BJ (cell line): ENCODE measurements around the gene TMEM92. TPM values are rescaled to one million over a fixed set of nuclear protein-coding genes. Genes with fewer than 3 reads are reported as not detected.
A peak's percentile ranks its signal among the peaks of the same experiment; 100 is the strongest.

ENCODE experiments used
- CTCF ChIA-PET: fragments of 350-600 bp; formaldehyde crosslinking; extraction: SDS; loops from one replicate; lab custom pipeline; 2021; ENCODE audit warnings: antibody characterized with exemption, inconsistent platforms; lab: Yijun Ruan, JAX
- POLR2A ChIA-PET: fragments of 300-600 bp; sonication (Branson Sonifier 250); formaldehyde crosslinking; extraction: SDS; loops from one replicate; lab custom pipeline; 2021; ENCODE audit warnings: antibody characterized with exemption; lab: Charles Lee
- DNase-seq: peaks from one replicate; pipeline ENCODE4 v3.0.0-alpha.2; 2011; ENCODE audit warnings: low read depth
- H3K27me3 ChIP-seq: 2 replicates; pipeline ENCODE4 v1.6.0; 2011; ENCODE audit warnings: low read length; ENCODE audit not compliant: control insufficient read depth, insufficient read depth
- H3K36me3 ChIP-seq: 2 replicates; pipeline ENCODE4 v1.5.1; 2011; ENCODE audit warnings: low read length; ENCODE audit not compliant: control insufficient read depth, insufficient read depth
- H3K4me3 ChIP-seq: 2 replicates; pipeline ENCODE4 v1.5.1; 2011; ENCODE audit warnings: low read depth, mild to moderate bottlenecking, control low read depth, low read length
- polyA plus RNA-seq: library from polyadenylated mRNA; depleted of rRNA; stranded (reverse); fragments of >200 nt; gene quantifications from 2 replicates; pipeline ENCODE4 v1.2.3, GENCODE V29; 2011
- TF ChIP-seq, protein P1 (sequence below): IDR thresholded peaks from 2 replicates; pipeline ENCODE4 v1.5.1; 2011; ENCODE audit warnings: low read depth, mild to moderate bottlenecking, control low read depth, inconsistent platforms, low read length, moderate library complexity; ENCODE audit not compliant: insufficient read depth

Gene TMEM92
- polyA plus RNA-seq, 1 experiment = 0.67 TPM

DNA sequence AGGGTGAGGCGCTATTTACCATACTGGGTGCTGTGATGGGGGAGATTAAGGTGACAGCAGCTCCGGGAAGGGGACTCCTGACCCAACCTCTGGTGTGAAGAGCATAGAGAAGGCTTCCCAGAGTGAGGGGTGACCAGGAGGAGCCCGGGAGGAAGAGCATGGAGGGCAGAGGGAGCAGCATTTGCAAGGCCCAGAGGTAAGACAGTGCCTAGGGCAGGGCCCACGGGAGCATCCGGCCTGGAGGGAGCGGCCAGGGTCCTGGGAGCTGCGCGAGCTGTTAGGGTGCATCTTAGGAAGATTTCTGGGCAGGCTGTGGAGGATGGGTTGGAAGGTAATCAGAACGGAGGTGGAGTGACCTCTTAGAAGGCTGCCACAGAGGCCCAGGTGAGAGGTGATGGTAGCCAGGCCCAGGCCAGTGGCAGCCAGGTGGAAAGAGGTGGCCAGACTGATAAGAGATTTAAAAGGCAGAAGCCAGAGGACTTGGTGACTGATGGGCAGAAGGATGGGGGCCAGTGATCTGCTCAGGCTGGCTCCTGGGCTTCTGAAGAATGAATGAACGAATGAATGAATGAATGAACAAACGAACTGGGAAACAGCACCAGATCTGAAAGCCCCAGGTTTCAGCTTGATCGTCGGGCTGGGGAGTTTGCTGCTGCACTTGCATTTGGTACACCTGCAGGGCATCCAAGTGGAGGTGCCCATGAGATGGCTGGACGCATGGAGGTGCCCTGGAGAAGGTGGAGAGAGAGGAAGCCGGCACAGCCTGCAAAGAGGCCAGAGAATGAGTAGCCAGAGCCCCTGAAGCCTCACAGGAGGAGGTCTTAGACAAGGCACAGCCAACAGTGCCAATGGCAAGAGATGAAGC is 13.0 kb upstream of the TMEM92 start:
- H3K4me3 ChIP-seq = no peak overlapping the region
- DNase-seq = no peak
- POLR2A ChIA-PET = interaction anchor here (1.0 kb wide), 1 partner anchor 59 kb away, joined by 3 read pairs; no protein-coding TSS in a partner anchor
- TF ChIP-seq, protein P1, sequence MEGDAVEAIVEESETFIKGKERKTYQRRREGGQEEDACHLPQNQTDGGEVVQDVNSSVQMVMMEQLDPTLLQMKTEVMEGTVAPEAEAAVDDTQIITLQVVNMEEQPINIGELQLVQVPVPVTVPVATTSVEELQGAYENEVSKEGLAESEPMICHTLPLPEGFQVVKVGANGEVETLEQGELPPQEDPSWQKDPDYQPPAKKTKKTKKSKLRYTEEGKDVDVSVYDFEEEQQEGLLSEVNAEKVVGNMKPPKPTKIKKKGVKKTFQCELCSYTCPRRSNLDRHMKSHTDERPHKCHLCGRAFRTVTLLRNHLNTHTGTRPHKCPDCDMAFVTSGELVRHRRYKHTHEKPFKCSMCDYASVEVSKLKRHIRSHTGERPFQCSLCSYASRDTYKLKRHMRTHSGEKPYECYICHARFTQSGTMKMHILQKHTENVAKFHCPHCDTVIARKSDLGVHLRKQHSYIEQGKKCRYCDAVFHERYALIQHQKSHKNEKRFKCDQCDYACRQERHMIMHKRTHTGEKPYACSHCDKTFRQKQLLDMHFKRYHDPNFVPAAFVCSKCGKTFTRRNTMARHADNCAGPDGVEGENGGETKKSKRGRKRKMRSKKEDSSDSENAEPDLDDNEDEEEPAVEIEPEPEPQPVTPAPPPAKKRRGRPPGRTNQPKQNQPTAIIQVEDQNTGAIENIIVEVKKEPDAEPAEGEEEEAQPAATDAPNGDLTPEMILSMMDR = no peak
- no peaks in the 10 kb centered on the region for H3K36me3 ChIP-seq
- CTCF ChIA-PET = interaction anchor here (0.6 to 18.7 kb wide), 2 partner anchors 28 to 50 kb away, joined by 3 to 515 read pairs; partner anchors contain the start of gene COL1A1
- H3K27me3 ChIP-seq = no peaks in the 10 kb centered on the region

DNA sequence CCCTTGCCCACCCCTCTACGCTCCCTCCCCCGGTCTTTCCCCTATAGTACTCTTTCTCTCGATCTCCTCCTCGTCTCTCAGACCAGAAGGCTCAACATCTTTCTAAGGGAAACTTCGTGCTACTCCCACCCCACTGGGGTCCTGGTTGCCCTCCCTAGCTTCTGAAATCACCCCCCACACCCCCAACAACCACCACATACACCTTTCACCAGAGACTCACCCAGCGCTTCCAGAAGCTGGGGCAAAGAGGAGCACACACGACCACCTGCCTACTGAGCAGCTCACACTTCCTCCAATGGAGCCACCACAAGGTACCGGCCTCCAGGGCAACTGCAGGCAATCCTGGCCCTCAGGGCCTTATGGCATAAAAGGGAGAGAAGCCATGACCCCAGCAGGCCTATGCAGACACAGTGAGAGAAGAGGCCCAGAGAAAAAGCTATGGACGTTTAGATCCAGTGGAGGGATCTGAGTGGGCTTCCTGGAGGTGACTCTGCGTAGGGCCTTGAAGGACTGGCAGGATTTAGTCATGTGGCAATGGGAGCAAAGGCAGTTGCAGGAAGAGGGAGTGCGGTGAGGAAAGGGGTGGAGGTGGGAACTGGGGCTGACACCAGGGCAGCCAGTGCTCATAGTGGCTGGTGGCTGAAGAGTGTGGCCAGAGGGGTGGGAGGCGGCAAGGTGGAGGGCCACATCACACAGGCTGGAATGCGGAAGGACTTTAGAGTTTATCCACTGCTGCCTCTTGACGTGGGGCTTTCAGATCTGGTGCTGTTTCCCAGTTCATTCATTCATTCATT is 12.1 kb upstream of the TMEM92 start:
- no peak for DNase-seq
- no peaks in the 10 kb centered on the region for H3K36me3 ChIP-seq
- POLR2A ChIA-PET = interaction anchor here (1.6 kb wide), 1 partner anchor 50 kb away, joined by 5 read pairs; no protein-coding TSS in a partner anchor
- CTCF ChIA-PET = interaction anchor here (18.7 kb wide), 1 partner anchor 51 kb away, joined by 515 read pairs; the partner anchor contains the start of gene COL1A1
- TF ChIP-seq, protein P1 = no peak
- H3K27me3 ChIP-seq = no peaks in the 10 kb centered on the region
- H3K4me3 ChIP-seq = no peak overlapping the region

DNA sequence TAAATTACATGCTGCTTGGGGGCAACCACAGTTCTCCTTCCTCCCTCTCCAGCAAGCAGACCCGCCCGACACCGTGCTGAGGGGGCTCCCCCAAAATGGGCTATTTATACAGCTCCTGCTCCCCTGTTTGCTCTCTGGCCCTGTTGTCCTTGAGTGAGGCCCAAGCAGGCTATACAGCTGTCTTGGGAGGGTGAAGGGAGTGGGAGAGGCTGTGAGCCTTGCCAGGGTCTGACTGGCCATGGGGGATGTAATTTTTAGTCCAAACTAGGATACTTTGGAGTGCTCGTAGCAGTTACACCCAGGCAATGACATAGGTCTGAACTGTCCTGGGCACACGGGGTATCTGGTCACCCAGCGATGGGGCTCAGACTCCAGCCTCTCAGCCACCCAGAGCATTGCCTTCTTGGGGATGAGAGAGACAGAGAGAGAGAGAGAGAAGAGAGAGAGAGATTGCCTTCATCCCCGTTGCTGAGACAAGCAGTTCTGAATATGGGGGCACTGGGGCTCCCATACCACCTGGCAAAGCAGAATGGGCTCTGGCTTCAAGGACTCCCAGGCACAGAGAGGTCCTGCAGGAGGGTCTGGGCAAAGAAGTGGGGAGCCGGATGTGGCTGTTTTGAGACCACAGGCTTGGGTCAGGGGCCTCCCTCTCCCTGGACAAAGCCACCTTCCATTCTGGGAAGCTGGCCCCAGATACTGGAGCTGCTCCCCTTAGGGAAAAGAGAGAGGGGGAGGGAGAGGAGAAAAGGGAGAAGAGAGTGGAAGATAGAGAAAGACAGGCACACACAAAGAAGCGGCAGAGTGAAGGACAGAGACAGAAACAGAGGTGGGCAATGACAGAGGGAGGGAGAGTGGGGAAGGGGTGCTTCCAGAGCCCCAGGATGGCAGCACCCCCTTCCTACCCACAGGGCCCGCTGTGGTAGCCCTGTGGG is 10.7 kb upstream of the TMEM92 start:
- ChIA-PET POLR2A (interaction anchor here (0.6 to 1.6 kb wide), 3 partner anchors 51 to 67 kb away, joined by 3 to 5 read pairs (median 3); no protein-coding TSS in a partner anchor), CTCF (interaction anchor here (18.7 kb wide), 1 partner anchor 52 kb away, joined by 515 read pairs; the partner anchor contains the start of gene COL1A1)
- TF ChIP-seq, protein P1 = no peak

DNA sequence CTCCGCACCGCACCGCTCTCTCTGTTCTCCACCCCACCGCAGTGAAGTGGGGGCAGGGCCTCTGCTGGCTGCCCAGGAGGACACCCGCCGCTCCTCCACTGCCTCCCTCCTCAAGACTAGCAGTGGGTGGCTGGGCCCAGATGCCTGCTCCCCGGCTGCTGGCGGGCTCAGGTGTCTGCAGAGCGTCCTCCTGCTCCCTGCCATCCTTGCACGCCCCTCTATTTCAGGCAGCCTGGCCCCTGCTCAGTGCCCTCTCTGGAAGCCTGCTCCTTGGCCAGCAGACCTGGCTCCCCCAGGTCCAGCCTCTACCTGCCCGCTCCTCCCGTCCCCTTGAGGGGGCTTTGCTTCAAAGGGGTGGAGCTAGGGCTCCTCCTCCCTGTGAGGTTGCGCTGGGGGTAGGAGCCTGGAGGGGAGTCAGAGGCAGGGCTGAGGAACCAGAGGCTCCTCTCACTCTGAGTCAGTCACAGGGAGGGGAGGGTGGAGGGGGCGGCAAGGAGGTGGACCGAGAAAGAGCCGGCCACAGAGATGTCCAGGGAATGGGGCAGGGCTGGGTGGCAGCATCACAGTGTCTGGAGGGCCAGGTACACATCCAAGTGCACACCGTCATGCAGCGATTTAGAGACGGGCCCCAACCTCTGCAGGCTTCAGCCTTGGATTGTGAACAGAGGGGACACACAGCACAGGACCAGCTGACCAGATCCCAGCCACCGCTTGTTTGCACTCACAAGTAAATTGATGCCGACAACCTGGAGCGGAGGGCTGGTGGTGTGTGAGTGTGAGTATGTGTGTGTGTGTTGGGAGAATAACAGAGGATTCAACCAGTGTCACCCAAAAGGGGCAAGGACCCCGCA is 9.8 kb upstream of the TMEM92 start:
- POLR2A ChIA-PET = interaction anchor here (11.4 kb wide), 1 partner anchor 62 kb away, joined by 286 read pairs; the partner anchor contains the start of gene COL1A1
- H3K27me3 ChIP-seq = no peaks in the 10 kb centered on the region
- no peak for DNase-seq
- CTCF ChIA-PET = interaction anchor here (18.7 kb wide), 1 partner anchor 53 kb away, joined by 515 read pairs; the partner anchor contains the start of gene COL1A1
- TF ChIP-seq, protein P1 = no peak
- H3K36me3 ChIP-seq = no peaks in the 10 kb centered on the region
- H3K4me3 ChIP-seq = peak overlapping the region; percentile 18; the same call in 1 of the 2 replicates

More for the DNA sequence above, 10.7 kb upstream of the TMEM92 start:
- Histone ChIP-seq H3K27me3 (no peaks in the 10 kb centered on the region), H3K36me3 (no peaks in the 10 kb centered on the region), H3K4me3 (no peak overlapping the region)
- DNase-seq = no peak
